Chondrocyte (in vitro differentiated cells): Measurements from ENCODE around the gene ABCG5. TPM values are rescaled to one million over a fixed set of nuclear protein-coding genes. Genes with fewer than 3 reads are reported as not detected.

Source experiments
- DNase-seq: peaks from one replicate; pipeline ENCODE4 v3.0.0; 2021; ENCODE audit warnings: mixed read lengths, low spot score
- H3K27ac Mint-ChIP-seq: one replicate; pipeline ENCODE4 v1.8.0; 2021; ENCODE audit warnings: mild to moderate bottlenecking, moderate library complexity, mixed read lengths; ENCODE audit not compliant: unreplicated experiment
- H3K27me3 Mint-ChIP-seq: 2 replicates; pipeline ENCODE4 v1.8.0; 2021; ENCODE audit warnings: low read depth, mixed read lengths
- H3K36me3 Mint-ChIP-seq: 2 replicates; pipeline ENCODE4 v1.8.0; 2021; ENCODE audit warnings: low read depth, mixed read lengths
- H3K4me1 Mint-ChIP-seq: 2 replicates; pipeline ENCODE4 v1.8.0; 2021; ENCODE audit warnings: low read depth, mild to moderate bottlenecking, mixed read lengths
- H3K4me3 Mint-ChIP-seq: one replicate; pipeline ENCODE4 v1.8.0; 2021; ENCODE audit warnings: mild to moderate bottlenecking, moderate library complexity, mixed read lengths; ENCODE audit not compliant: unreplicated experiment
- H3K9me3 Mint-ChIP-seq: 2 replicates; pipeline ENCODE4 v1.8.0; 2021; ENCODE audit warnings: low read depth, mixed read lengths
- CTCF ChIP-seq: fragments of 200-600 bp; sonication (generic); IDR thresholded peaks from 2 replicates; pipeline ENCODE4 v1.5.0; 2021; ENCODE audit warnings: antibody characterized with exemption, mild to moderate bottlenecking, moderate library complexity
- total RNA-seq: library from RNA; stranded (reverse); gene quantifications from 3 replicates; pipeline ENCODE4 v1.2.1, GENCODE V29; 2021

Gene ABCG5
- total RNA-seq, 1 donor from 2014 or later, result not detected

- no peak for TF ChIP-seq CTCF
- DNase-seq, result no peak
- H3K9me3 Mint-ChIP-seq, result no peaks in the 10 kb centered on the region
- H3K27ac Mint-ChIP-seq, result no peak overlapping the region
- no peak overlapping the region for H3K4me3 Mint-ChIP-seq
- peaks cover 13% of the 10 kb centered on the region for H3K36me3 Mint-ChIP-seq
- no peaks in the 10 kb centered on the region for H3K27me3 Mint-ChIP-seq
- peaks cover 22% of the 10 kb centered on the region for H3K4me1 Mint-ChIP-seq
Measured at GRCh38 chr2:43810452-43810851, 28.2 kb downstream of the ABCG5 start.

GRCh38 chr2:43806719-43807031 lies 32.0 kb downstream of the ABCG5 start:
- no peak overlapping the region for H3K27ac Mint-ChIP-seq
- no peaks in the 10 kb centered on the region for H3K27me3 Mint-ChIP-seq
- DNase-seq, result no peak
- H3K4me3 Mint-ChIP-seq, result no peak overlapping the region
- no peaks in the 10 kb centered on the region for H3K9me3 Mint-ChIP-seq
- peaks cover 5% of the 10 kb centered on the region for H3K4me1 Mint-ChIP-seq
- peaks cover 19% of the 10 kb centered on the region for H3K36me3 Mint-ChIP-seq
- TF ChIP-seq CTCF, result no peak

- H3K4me3 Mint-ChIP-seq, result no peak overlapping the region
- H3K4me1 Mint-ChIP-seq, result peaks cover 5% of the 10 kb centered on the region
- no peaks in the 10 kb centered on the region for H3K27me3 Mint-ChIP-seq
- no peaks in the 10 kb centered on the region for H3K9me3 Mint-ChIP-seq
- H3K27ac Mint-ChIP-seq, result no peak overlapping the region
- no peak for TF ChIP-seq CTCF
- no peak for DNase-seq
- peaks cover 17% of the 10 kb centered on the region for H3K36me3 Mint-ChIP-seq
Measured at GRCh38 chr2:43803113-43803512, 35.5 kb downstream of the ABCG5 start.

GRCh38 chr2:43802135-43802534 lies 36.5 kb downstream of the ABCG5 start:
- Mint-ChIP-seq H3K27ac (no peak overlapping the region), H3K36me3 (peaks cover 13% of the 10 kb centered on the region), H3K4me1 (peaks cover 5% of the 10 kb centered on the region), H3K4me3 (no peak overlapping the region), H3K27me3 (no peaks in the 10 kb centered on the region), H3K9me3 (no peaks in the 10 kb centered on the region)
- DNase-seq, result no peak
- no peak for TF ChIP-seq CTCF

- H3K4me3 Mint-ChIP-seq, result no peak overlapping the region
- no peaks in the 10 kb centered on the region for H3K27me3 Mint-ChIP-seq
- peaks cover 8% of the 10 kb centered on the region for H3K36me3 Mint-ChIP-seq
- H3K9me3 Mint-ChIP-seq, result no peaks in the 10 kb centered on the region
- no peak for TF ChIP-seq CTCF
- H3K4me1 Mint-ChIP-seq, result peaks cover 5% of the 10 kb centered on the region
- H3K27ac Mint-ChIP-seq, result no peak overlapping the region
- DNase-seq, result no peak
Measured at GRCh38 chr2:43800894-43801293, 37.7 kb downstream of the ABCG5 start.
